Prostate gland (tissue), 2 donors: Measurements from ENCODE around the gene ABL2.

Source experiments
- POLR2AphosphoS5 ChIP-seq: sonication (generic); formaldehyde crosslinking; IDR thresholded peaks from one replicate; pipeline ENCODE4 v1.6.1; 2017; ENCODE audit warnings: antibody characterized with exemption
- TF ChIP-seq, protein P1 (sequence below), 4 experiments: fragments of 200-600 bp in 2 of 4; fragments of 450-650 bp in 2 of 4; sonication (generic) in 2 of 4; IDR thresholded peaks; 1 replicate in 3 of 4; 2 replicates in 1 of 4; pipeline ENCODE4 v1.5.1; 2016 to 2019; ENCODE audit warnings: antibody characterized with exemption in 4 of 4, mild to moderate bottlenecking in 2 of 4, moderate library complexity in 2 of 4

DNA sequence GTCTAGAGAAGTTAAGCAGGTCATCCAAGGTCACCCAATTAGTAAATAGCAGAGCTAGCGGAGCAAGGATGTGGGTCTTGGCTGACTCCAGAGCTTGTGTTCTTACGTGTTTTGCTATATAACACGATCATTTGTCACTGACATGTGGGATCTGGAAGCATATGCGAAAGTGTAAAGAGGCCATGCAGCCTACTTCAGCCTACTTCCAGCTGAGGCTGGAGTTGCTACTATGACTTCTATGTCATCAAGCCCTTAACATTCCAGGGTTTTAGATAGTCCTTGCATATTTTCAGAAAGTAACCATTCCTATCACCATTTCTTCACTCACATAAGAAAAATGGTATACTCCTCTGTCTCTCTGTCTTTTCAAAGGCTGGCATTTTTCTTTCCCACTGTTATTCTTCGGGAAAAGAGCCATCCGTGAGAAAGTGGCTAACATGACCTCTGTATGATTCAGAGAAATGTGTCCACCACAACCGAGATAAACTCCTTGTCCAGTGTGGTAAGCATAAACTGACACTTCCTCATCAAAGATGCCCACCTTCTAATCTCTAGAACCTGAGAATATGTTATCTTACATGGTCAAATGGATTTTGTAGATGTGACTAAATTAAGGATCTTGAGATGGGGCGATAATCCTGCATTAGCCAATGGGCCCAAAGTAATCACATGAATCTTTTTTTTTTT, 24.0 kb upstream of the ABL2 start:
- no peak for TF ChIP-seq POLR2AphosphoS5
- TF ChIP-seq, protein P1, sequence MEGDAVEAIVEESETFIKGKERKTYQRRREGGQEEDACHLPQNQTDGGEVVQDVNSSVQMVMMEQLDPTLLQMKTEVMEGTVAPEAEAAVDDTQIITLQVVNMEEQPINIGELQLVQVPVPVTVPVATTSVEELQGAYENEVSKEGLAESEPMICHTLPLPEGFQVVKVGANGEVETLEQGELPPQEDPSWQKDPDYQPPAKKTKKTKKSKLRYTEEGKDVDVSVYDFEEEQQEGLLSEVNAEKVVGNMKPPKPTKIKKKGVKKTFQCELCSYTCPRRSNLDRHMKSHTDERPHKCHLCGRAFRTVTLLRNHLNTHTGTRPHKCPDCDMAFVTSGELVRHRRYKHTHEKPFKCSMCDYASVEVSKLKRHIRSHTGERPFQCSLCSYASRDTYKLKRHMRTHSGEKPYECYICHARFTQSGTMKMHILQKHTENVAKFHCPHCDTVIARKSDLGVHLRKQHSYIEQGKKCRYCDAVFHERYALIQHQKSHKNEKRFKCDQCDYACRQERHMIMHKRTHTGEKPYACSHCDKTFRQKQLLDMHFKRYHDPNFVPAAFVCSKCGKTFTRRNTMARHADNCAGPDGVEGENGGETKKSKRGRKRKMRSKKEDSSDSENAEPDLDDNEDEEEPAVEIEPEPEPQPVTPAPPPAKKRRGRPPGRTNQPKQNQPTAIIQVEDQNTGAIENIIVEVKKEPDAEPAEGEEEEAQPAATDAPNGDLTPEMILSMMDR (IDR thresholded peaks at IDR 0.05): no peak
